OCI-LY7 (cell line): ENCODE measurements around the gene PDRG1. TPM values are rescaled to one million over a fixed set of nuclear protein-coding genes. Genes with fewer than 3 reads are reported as not detected.
"Not testable (repeated sequence)": the region's sequence is repeated elsewhere in the genome, so short reads cannot be mapped to it uniquely, and the experiment has no call there.

Experiments
- BruUV-seq: library from RNA; stranded (reverse); fragments of 400-500 nt; replicated peaks from 2 replicates; lab custom pipeline; 2021; lab: Mats Ljungman, UMichigan
- CTCF ChIA-PET: fragments of 300-600 bp; sonication (Branson Sonifier 250); formaldehyde crosslinking; loops from one replicate; lab custom pipeline; 2022; ENCODE audit warnings: antibody characterized with exemption; ENCODE audit not compliant: unreplicated experiment; lab: Charles Lee
- POLR2A ChIA-PET: fragments of 300-600 bp; sonication (Branson Sonifier 250); formaldehyde crosslinking; loops from one replicate; lab custom pipeline; 2022; ENCODE audit warnings: antibody characterized with exemption; lab: Charles Lee
- DNase-seq: peaks from one replicate; pipeline ENCODE4 v3.0.0-alpha.2; 2015; ENCODE audit warnings: low spot score
- H2AFZ ChIP-seq: fragments of 200-600 bp; sonication (generic), shearing (Covaris generic); 2 replicates; pipeline ENCODE4 v1.6.1; 2014; ENCODE audit warnings: mild to moderate bottlenecking, antibody characterized with exemption, low read length, moderate library complexity
- H3K27ac ChIP-seq: fragments of 200-600 bp; sonication (generic); 2 replicates; pipeline ENCODE4 v1.5.1; 2014; ENCODE audit warnings: mixed run types, low read depth, mild to moderate bottlenecking, moderate library complexity, low read length, inconsistent platforms; ENCODE audit not compliant: poor library complexity, severe bottlenecking
- H3K36me3 ChIP-seq: fragments of 200-600 bp; sonication (generic); 2 replicates; pipeline ENCODE4 v1.6.1; 2014; ENCODE audit warnings: mild to moderate bottlenecking, antibody characterized with exemption, low read length, moderate library complexity, mixed read lengths; ENCODE audit not compliant: insufficient read depth
- H3K4me1 ChIP-seq: fragments of 200-600 bp; sonication (generic); 2 replicates; pipeline ENCODE4 v1.5.1; 2014; ENCODE audit warnings: mild to moderate bottlenecking, low read length; ENCODE audit not compliant: insufficient read depth, poor library complexity, severe bottlenecking
- H3K4me2 ChIP-seq: fragments of 200-600 bp; sonication (generic); 2 replicates; pipeline ENCODE4 v1.6.1; 2014; ENCODE audit warnings: mild to moderate bottlenecking, low read length
- H3K4me3 ChIP-seq: fragments of 200-600 bp; sonication (generic); 2 replicates; pipeline ENCODE4 v1.5.1; 2014; ENCODE audit warnings: mild to moderate bottlenecking, low read depth, low read length; ENCODE audit not compliant: poor library complexity, severe bottlenecking
- H3K79me2 ChIP-seq: fragments of 200-600 bp; sonication (generic); 2 replicates; pipeline ENCODE4 v1.6.1; 2016; ENCODE audit warnings: low read depth, mild to moderate bottlenecking, low read length, moderate library complexity, mixed read lengths; ENCODE audit not compliant: insufficient read depth
- H3K9me2 ChIP-seq: fragments of 200-600 bp; sonication (generic); 2 replicates; pipeline ENCODE4 v1.6.1; 2016; ENCODE audit warnings: mild to moderate bottlenecking, low read length, mixed read lengths; ENCODE audit not compliant: insufficient read depth
- H3K9me3 ChIP-seq: fragments of 200-600 bp; sonication (generic); 2 replicates; pipeline ENCODE4 v1.6.1; 2014; ENCODE audit warnings: mild to moderate bottlenecking, mixed run types, low read length, mixed read lengths
- H4K20me1 ChIP-seq: fragments of 200-600 bp; sonication (generic); 2 replicates; pipeline ENCODE4 v1.6.1; 2014; ENCODE audit warnings: mild to moderate bottlenecking, antibody characterized with exemption, low read length, moderate library complexity, mixed read lengths; ENCODE audit not compliant: insufficient read depth
- CTCF ChIP-seq: fragments of 200-600 bp; sonication (generic); conservative IDR thresholded peaks from 2 replicates; pipeline ENCODE4 v1.5.1; 2014; ENCODE audit warnings: mild to moderate bottlenecking, antibody characterized with exemption, low read length, moderate library complexity, mixed read lengths
- EZH2phosphoT487 ChIP-seq: fragments of 200-600 bp; sonication (generic); IDR thresholded peaks from 2 replicates; pipeline ENCODE4 v1.6.1; 2018; ENCODE audit warnings: low read depth, borderline replicate concordance, mild to moderate bottlenecking, mixed run types, antibody characterized with exemption, low read length, moderate library complexity, mixed read lengths
- intact Hi-C: fragments of 100-400 bp; cut with micrococcal nuclease; formaldehyde crosslinking; loops from one replicate; pipeline ENCODE4 v1.10.0; 2022; ENCODE audit not compliant: unreplicated experiment
- total RNA-seq, 2 experiments: library from RNA; depleted of rRNA in 1 of 2; stranded (reverse); fragments of >200 nt in 1 of 2; shearing (Covaris generic) in 1 of 2; gene quantifications; 2 replicates each; pipeline ENCODE4 v1.2.3, GENCODE V29; 2014 to 2022

The PDRG1 gene
- total RNA-seq, 2 experiments from 2014 or later = 9.7 to 22.5 TPM

GRCh38 chr20:31930779-31931178, 21.1 kb downstream of the PDRG1 start:
- no TSS peak for BruUV-seq
- POLR2A ChIA-PET = interaction anchor here (0.5 to 0.6 kb wide), 3 partner anchors 200 to 762 kb away, joined by 3 to 4 read pairs (median 3); no protein-coding TSS in a partner anchor

GRCh38 chr20:31929631-31930030, 22.2 kb downstream of the PDRG1 start:
- H3K79me2 ChIP-seq, H3K4me1 ChIP-seq, DNase-seq, H2AFZ ChIP-seq, H3K4me2 ChIP-seq, BruUV-seq, CTCF ChIA-PET, H3K36me3 ChIP-seq, intact Hi-C loops, H3K4me3 ChIP-seq, H3K9me3 ChIP-seq, H3K27ac ChIP-seq, H3K9me2 ChIP-seq, H4K20me1 ChIP-seq: not testable (repeated sequence)
- POLR2A ChIA-PET = interaction anchor here (0.6 kb wide), 1 partner anchor 21 kb away, joined by 3 read pairs; no protein-coding TSS in a partner anchor

More at GRCh38 chr20:31930779-31931178, 21.1 kb downstream of the PDRG1 start:
- no peak overlapping the region for H2AFZ ChIP-seq
- no peak overlapping the region for H3K4me3 ChIP-seq
- no peak for DNase-seq
- TF ChIP-seq EZH2phosphoT487 (no peak), CTCF (no peak)
- no peaks in the 10 kb centered on the region for H3K4me1 ChIP-seq
- no peaks in the 10 kb centered on the region for H3K9me2 ChIP-seq
- no peak overlapping the region for H3K27ac ChIP-seq
- H3K79me2 ChIP-seq = no peaks in the 10 kb centered on the region
- CTCF ChIA-PET = no interaction called here
- no peaks in the 10 kb centered on the region for H4K20me1 ChIP-seq
- H3K36me3 ChIP-seq = no peaks in the 10 kb centered on the region
- no peak overlapping the region for H3K4me2 ChIP-seq
- intact Hi-C loops = no loop called here
- H3K9me3 ChIP-seq = no peaks in the 10 kb centered on the region

GRCh38 chr20:31927627-31928159, 24.2 kb downstream of the PDRG1 start:
- intact Hi-C loops = no loop called here
- ChIA-PET CTCF (no interaction called here), POLR2A (interaction anchor here (0.5 kb wide), 1 partner anchor 1851 kb away, joined by 3 read pairs; no protein-coding TSS in a partner anchor)
- H3K4me2 ChIP-seq = no peak overlapping the region
- no peaks in the 10 kb centered on the region for H3K9me3 ChIP-seq
- H4K20me1 ChIP-seq = no peaks in the 10 kb centered on the region
- H3K36me3 ChIP-seq = no peaks in the 10 kb centered on the region
- no peak overlapping the region for H2AFZ ChIP-seq
- no peak for DNase-seq
- no peak overlapping the region for H3K27ac ChIP-seq
- no peaks in the 10 kb centered on the region for H3K9me2 ChIP-seq
- BruUV-seq = no TSS peak
- H3K4me1 ChIP-seq = no peaks in the 10 kb centered on the region
- H3K79me2 ChIP-seq = no peaks in the 10 kb centered on the region
- TF ChIP-seq EZH2phosphoT487 (no peak), CTCF (no peak)
- no peak overlapping the region for H3K4me3 ChIP-seq
